GM21825 (cell line): Measurements from ENCODE around the gene TUBG2.
"Not testable (repeated sequence)": the region's sequence is repeated elsewhere in the genome, so short reads cannot be mapped to it uniquely, and the experiment has no call there.

ENCODE experiments used
- ATAC-seq: cut with Tn5 transposase; IDR thresholded peaks from one replicate; pipeline ENCODE4 v1.9.1; 2021; ENCODE audit warnings: mild to moderate bottlenecking, moderate library complexity; ENCODE audit not compliant: unreplicated experiment

Gene TUBG2

DNA sequence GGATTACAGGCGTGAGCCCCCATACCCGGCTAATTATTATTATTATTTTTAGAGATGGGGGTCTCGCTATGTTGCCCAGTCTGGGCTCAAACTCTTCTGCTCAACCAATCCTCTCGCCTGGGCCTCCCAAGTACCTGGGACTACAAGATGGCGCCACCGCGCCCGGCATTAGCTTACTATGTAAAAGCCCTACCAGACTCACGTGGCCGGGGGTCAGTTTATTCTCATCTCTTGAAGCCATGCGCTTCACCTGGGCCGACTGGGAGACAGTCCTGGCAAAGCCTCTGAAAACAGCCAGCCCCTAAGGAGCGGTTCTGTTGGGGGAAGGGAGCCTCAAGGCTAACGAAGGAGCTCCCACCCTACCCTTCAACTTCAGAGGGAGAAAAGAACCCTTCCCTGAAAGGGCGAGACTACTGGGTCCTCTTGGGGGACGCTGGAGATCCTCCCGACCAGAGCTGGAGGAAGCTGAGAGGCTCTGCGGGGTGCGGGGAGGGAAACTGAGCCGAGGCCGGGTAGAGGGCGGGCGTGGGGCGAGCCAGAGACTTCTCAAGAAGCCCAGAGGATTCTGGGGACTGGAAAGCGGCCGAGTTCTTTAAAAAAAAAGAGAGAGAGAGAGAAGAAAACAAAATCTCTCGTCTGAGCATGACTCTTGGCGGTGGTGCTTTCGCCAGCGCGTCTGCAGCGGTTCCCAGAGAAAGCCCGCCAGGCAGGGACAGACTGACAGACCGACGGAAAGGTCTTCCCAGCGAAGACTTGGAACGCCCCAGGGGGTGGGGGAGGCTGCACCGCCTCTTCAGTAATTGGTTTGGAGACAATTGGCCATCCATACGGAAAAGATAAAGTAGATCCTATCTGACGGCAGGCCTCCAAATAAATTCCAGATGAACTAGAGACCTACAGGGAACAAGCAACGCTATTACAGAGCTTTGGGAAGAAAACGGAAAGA is 5.6 kb upstream of the TUBG2 start:
- no peak for ATAC-seq

GRCh38 chr17:42655528-42655927 is 3.6 kb upstream of the TUBG2 start:
- ATAC-seq, result no peak

GRCh38 chr17:42657824-42658588 is 1.1 kb upstream of the TUBG2 start:
- no peak for ATAC-seq

DNA sequence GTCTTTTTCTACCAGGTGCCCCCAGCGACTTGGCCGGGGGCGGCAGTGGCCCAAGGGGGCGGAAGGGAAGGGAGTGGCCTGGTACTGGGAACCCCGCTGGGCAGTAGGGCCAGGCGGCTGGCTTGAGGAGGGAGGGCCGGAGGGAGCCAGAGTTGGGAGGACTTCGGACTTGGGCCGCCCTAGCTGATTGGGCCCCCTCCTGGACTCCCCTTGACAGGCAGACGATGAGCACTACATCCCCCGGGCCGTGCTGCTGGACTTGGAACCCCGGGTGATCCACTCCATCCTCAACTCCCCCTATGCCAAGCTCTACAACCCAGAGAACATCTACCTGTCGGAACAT is 819 bp downstream of the TUBG2 start:
- ATAC-seq, result not testable (repeated sequence)

- no peak for ATAC-seq
Observed at GRCh38 chr17:42660692-42661345, 1.7 kb downstream of the TUBG2 start.

DNA sequence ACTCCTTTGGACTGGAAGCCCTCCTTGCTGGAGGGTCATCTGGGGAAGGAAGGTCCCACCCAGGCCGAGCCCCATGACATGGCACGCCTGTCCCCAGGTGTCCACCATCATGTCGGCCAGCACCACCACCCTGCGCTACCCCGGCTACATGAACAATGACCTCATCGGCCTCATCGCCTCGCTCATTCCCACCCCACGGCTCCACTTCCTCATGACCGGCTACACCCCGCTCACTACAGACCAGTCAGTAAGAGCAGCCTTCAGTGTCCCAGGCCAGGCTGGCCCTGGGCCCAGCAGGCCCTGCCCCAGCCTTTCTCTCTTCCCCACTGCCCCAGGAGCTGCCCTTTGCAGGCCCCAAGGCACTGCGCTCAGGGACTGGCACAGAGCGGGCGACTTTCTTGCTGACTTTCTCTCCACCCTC is 6.5 kb downstream of the TUBG2 start:
- no peak for ATAC-seq

DNA sequence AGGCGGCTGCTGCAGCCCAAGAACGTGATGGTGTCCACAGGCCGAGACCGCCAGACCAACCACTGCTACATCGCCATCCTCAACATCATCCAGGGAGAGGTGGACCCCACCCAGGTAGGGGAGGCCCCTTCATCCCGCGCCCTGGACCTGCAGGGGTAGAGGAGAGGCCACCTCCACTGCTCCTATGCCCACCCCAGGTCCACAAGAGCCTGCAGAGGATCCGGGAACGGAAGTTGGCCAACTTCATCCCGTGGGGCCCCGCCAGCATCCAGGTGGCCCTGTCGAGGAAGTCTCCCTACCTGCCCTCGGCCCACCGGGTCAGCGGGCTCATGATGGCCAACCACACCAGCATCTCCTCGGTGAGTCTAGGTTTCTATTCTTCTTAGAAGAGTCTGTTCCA is 7.0 kb downstream of the TUBG2 start:
- ATAC-seq, result not testable (repeated sequence)

GRCh38 chr17:42667088-42667951 is 8.2 kb downstream of the TUBG2 start:
- no peak for ATAC-seq

GRCh38 chr17:42669705-42669976 is 10.6 kb downstream of the TUBG2 start:
- no peak for ATAC-seq

- no peak for ATAC-seq
Observed at GRCh38 chr17:42669977-42670788, 11.1 kb downstream of the TUBG2 start.

DNA sequence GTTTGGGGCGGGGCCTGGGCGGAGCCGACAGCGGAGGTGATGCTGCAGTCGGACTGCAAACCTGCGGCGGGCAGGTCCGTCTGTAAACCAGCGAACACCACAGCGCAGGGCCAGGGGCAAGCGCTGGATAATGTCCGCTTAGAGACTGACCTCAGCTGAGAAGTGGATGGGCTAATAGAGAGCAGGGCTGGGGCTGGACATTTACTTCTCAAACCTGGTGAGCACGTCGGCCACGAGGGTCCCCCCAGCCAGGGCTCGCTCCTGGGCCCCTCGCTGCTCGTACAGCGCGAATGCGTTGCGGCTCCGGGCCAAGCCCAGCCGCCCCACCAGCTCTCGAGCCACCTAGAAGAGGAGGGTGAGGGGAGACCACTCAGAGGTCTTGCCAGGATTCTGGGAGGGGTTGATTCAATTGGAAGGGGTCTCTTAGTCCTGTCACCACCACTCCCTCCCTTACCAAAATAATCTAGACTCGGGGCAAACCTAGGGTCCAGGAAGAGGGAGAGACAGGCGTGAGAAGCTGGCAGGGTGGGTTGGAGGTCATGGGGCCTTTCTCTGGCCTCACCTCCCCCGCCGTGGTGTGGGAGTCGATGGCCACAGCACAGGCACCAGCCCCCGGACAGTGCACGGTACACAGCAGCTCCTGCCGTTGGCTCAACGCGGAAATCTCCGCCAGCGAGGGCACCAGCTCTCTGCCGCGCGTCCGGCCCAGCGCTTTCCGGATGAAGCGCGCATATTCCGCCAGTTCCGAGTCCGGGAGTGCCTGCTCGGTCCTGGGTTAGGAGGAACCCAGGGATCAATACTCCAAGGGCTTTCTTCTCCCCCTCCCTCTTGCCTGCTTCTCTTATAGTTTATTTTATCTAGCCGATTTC is 11.9 kb downstream of the TUBG2 start:
- ATAC-seq, result no peak

GRCh38 chr17:42672038-42672437 is 13.0 kb downstream of the TUBG2 start:
- ATAC-seq, result no peak

GRCh38 chr17:42673266-42673884 is 14.3 kb downstream of the TUBG2 start:
- no peak for ATAC-seq

GRCh38 chr17:42673885-42674754 is 15.0 kb downstream of the TUBG2 start:
- ATAC-seq, result no peak

DNA sequence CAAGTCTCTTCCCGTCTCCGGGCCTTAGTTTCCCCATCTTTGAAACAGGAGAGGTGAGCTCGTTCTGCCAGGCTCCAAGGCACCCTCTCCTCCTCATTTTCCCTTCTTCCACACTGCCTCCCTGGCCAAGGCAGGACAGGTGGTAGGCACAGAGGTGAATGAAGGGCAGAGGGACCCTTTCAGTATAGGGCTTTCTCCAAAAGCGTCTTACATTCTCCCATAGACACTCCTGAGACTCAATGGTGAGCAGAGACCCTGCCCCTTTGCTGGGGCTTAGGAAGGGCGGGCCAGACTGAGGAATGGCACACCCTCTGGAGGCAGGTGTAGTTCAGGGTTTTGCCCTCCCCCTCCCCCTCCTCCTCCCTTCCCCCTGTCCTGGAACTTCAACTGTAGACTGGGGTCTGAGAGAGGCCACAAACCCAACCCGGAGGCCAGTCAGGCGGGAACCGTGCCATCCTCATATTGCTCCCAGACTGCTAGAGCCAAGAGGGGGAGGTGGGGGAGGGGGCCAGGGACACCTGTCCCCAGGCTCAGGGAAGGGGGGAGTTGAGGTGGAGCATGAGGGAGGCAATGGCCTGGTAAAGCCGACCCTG is 15.8 kb downstream of the TUBG2 start:
- ATAC-seq, result no peak

- ATAC-seq, result no peak
Observed at GRCh38 chr17:42675348-42675964, 16.4 kb downstream of the TUBG2 start.

DNA sequence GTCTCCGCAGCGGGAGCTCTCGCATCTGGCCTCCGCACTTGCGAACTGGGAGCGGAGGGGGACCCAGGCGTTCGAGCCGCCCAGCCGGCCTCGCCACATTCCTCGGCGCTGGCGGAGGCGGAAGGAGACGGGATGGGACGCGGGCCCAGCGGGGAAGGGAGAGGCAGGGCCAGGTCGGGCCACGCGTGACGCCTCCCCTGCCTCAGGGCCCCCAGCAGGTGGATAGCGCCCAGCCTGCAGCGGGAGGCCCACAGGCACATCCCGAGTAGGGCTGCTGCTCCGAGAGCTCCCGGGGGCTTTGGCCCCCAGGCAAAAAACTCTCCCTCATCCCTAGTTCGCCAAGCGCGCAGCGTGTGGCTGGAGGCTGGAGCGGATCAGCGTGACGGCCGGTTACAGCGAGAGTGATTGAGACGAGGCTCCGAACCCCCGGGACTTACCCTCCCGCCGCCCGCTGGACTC is 16.9 kb downstream of the TUBG2 start:
- no peak for ATAC-seq
